ENCODE data around the gene PTPA. TPM values are rescaled to one million over a fixed set of nuclear protein-coding genes. Genes with fewer than 3 reads are reported as not detected.

PTPA gene
- total RNA-seq, 3 donors from 2014 or later: 34.2 to 83.4 (median 71.1) TPM

DNA sequence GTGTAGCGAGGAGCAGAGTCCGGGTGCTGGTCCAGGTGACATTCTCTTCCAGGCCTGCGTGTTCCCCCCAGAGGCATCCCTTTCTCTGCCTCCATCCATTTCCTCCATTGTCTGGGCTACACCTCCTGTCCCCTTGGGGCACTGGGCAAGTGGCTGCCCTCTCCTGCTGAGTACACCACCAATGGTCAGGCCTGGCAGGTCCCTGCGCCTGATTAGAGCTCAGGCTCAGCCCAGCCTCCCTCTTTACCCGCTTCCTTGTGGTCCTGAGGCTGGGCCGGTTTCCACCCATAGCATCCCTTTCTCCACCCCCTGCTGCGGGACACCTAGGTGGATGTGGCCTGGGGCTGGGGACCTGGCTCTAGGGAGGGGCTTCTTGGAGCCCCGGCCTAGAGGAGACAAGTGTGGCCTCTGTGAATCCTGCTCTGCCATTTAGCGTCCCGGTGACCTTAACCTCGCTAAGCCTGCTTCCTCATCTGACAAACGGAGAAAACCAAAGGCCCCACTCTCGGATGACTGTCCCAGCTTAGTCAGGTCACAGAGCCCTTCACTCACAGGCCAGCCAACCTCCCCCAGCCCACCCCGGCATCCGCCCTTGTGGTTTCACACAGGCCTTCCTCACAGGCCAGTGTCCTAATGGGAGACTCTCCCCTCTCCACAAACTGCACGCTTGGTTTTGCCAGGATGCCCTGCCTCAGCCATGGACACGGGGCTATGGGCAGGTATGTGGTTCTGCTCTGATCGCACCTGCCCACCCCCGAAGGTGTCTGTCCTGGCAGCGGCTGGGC, 17.4 kb upstream of the PTPA start:
- no peak for DNase-seq (ENCODE audit: low spot score in 2 of 2)
- H3K36me3 ChIP-seq: no peaks in the 10 kb centered on the region
- H3K4me3 ChIP-seq: no peak overlapping the region
- TF ChIP-seq, protein P1, sequence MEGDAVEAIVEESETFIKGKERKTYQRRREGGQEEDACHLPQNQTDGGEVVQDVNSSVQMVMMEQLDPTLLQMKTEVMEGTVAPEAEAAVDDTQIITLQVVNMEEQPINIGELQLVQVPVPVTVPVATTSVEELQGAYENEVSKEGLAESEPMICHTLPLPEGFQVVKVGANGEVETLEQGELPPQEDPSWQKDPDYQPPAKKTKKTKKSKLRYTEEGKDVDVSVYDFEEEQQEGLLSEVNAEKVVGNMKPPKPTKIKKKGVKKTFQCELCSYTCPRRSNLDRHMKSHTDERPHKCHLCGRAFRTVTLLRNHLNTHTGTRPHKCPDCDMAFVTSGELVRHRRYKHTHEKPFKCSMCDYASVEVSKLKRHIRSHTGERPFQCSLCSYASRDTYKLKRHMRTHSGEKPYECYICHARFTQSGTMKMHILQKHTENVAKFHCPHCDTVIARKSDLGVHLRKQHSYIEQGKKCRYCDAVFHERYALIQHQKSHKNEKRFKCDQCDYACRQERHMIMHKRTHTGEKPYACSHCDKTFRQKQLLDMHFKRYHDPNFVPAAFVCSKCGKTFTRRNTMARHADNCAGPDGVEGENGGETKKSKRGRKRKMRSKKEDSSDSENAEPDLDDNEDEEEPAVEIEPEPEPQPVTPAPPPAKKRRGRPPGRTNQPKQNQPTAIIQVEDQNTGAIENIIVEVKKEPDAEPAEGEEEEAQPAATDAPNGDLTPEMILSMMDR (IDR thresholded peaks at IDR 0.05): no peak
- no peak for TF ChIP-seq POLR2A (IDR thresholded peaks at IDR 0.05)
- no peak for TF ChIP-seq POLR2AphosphoS5 (IDR thresholded peaks at IDR 0.05)
- intact Hi-C loops (cut with DNase I; ENCODE audit: low total_unique reads): no loop called here
- no peaks in the 10 kb centered on the region for H3K27me3 ChIP-seq
- no peaks in the 10 kb centered on the region for H3K9me3 ChIP-seq
- no peak overlapping the region for H3K27ac ChIP-seq
- H3K4me1 ChIP-seq: no peaks in the 10 kb centered on the region

DNA sequence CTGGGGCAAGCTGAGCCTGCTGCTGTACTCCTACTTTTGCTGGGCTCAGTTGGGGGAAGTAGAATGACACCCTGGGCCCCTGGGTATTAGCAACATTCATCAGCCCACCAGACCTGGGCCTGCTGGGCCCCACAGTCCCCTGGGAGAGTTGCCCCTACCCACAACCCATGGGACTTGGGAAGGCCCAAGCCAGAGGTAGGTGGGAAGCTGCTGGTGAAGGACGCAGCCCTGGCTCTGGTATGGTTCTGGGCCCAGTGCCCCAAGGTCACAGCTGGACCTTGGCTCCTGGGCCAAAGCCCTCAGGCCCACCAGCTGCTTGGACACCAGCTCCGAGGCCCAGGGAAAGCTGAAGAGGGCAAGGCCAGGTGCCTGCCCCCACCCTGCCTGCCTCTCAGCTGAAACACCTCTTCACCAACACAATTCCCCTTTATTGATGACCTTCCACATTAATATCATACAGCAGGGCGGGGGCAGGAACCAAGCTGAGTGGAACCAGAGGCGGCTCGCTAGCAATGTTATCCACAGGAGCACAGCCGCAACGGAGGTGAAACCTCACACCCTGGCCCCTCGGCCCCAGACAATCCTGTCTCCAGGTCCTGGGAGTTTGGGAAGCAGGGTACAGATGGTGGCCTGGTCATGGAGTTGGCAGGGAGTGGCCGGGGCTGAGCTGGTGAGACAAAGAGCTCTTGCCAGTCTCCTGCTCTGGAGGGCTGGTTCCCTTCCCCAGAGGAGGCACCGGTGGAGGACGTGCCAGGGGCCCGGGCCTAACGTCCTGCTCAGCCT, 16.6 kb upstream of the PTPA start:
- intact Hi-C loops (cut with DNase I; ENCODE audit: low total_unique reads): no loop called here
- Histone ChIP-seq H3K27ac (no peak overlapping the region), H3K27me3 (no peaks in the 10 kb centered on the region), H3K4me1 (no peaks in the 10 kb centered on the region), H3K4me3 (no peak overlapping the region), H3K9me3 (no peaks in the 10 kb centered on the region), H3K36me3 (no peaks in the 10 kb centered on the region)
- TF ChIP-seq, protein P1 (IDR thresholded peaks at IDR 0.05): no peak
- TF ChIP-seq POLR2A (IDR thresholded peaks at IDR 0.05): no peak
- no peak for DNase-seq (ENCODE audit: low spot score in 2 of 2)

DNA sequence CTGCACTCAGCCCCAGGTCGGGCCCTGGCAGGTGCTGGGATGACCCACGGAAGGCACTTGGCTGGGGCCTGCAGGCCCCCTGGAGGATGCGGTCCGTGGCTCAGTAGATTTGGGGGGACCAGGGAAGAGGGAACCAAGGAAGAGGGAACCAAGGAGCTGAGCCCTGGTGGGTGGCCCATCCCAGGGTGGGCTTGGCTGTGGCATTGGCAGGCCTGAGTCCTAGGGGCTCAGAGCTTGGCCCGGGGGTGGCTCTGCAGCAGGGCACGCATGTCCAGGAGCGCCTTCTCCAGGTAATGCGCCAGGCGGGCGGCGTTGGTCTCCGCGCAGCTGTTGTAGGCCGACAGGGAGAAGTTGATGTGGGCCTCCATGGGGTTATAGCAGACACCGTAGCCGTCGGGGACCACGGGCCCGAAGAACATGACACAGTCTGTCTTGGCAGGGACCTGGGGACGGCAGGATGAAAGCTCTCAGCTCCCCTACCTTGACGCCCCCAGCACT, 16.0 kb upstream of the PTPA start:
- no peak overlapping the region for H3K27ac ChIP-seq
- H3K36me3 ChIP-seq: no peaks in the 10 kb centered on the region
- H3K27me3 ChIP-seq: no peaks in the 10 kb centered on the region
- TF ChIP-seq POLR2A (IDR thresholded peaks at IDR 0.05) (no peak), POLR2AphosphoS5 (IDR thresholded peaks at IDR 0.05) (no peak)
- TF ChIP-seq, protein P1 (IDR thresholded peaks at IDR 0.05): no peak
- no peak overlapping the region for H3K4me3 ChIP-seq
- DNase-seq (ENCODE audit: low spot score in 2 of 2): no peak
- no peaks in the 10 kb centered on the region for H3K9me3 ChIP-seq
- no peaks in the 10 kb centered on the region for H3K4me1 ChIP-seq
- intact Hi-C loops (cut with DNase I; ENCODE audit: low total_unique reads): no loop called here

DNA sequence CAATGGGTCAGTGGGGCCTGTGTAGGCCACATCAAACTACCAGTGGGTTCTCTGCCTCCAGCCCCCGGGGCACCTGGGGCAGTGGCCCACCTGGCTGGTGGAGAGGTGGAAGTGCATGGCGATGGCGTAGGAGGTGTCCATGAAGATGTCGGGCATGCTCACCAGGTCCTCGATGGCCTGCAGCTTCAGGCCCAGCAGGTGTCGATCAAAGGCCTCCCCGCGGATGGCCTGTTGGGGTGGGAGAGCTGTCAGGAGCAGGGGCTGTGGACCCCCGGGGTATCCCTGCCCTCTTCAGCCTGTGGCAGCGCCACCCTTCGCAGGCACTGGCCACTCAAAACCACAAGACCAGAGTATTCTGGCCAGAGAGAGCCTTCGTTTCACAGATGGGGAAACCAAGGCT, 15.3 kb upstream of the PTPA start:
- intact Hi-C loops (cut with DNase I; ENCODE audit: low total_unique reads): no loop called here
- TF ChIP-seq POLR2A (IDR thresholded peaks at IDR 0.05): no peak
- no peak for TF ChIP-seq POLR2AphosphoS5 (IDR thresholded peaks at IDR 0.05)
- TF ChIP-seq, protein P1 (IDR thresholded peaks at IDR 0.05): no peak
- Histone ChIP-seq H3K27ac (no peak overlapping the region), H3K4me1 (no peaks in the 10 kb centered on the region), H3K9me3 (no peaks in the 10 kb centered on the region), H3K4me3 (no peak overlapping the region), H3K36me3 (no peaks in the 10 kb centered on the region), H3K27me3 (no peaks in the 10 kb centered on the region)
- no peak for DNase-seq (ENCODE audit: low spot score in 2 of 2)

All from breast epithelium (tissue), 4 donors.